Esophagus (tissue), 2 donors: ENCODE data around the gene TSPAN9. TPM values are rescaled to one million over a fixed set of nuclear protein-coding genes. Genes with fewer than 3 reads are reported as not detected.

ENCODE experiments used
- H3K27ac ChIP-seq, 2 donors: one replicate each; pipeline ENCODE4 v1.5.1; 2013; ENCODE audit warnings: low read depth in 2 of 2, mild to moderate bottlenecking in 2 of 2, inconsistent platforms in 1 of 2, low read length in 1 of 2, moderate library complexity in 1 of 2
- H3K27me3 ChIP-seq, 2 donors: one replicate each; pipeline ENCODE4 v1.6.1; 2013; ENCODE audit warnings: low read length in 2 of 2, control low read depth in 1 of 2, mild to moderate bottlenecking in 1 of 2; ENCODE audit not compliant: insufficient read depth in 2 of 2, control insufficient read depth in 1 of 2
- H3K36me3 ChIP-seq, 2 donors: one replicate each; pipeline ENCODE4 v1.6.1; 2013; ENCODE audit warnings: low read length in 1 of 2; ENCODE audit not compliant: control insufficient read depth in 2 of 2, insufficient read depth in 2 of 2
- H3K4me1 ChIP-seq, 2 donors: one replicate each; pipeline ENCODE4 v1.6.1; 2013; ENCODE audit warnings: low read length in 1 of 2; ENCODE audit not compliant: control insufficient read depth in 2 of 2, insufficient read depth in 2 of 2
- H3K4me3 ChIP-seq, 2 donors: one replicate each; pipeline ENCODE4 v1.5.1; 2013; ENCODE audit warnings: low read length in 2 of 2, mild to moderate bottlenecking in 2 of 2, low read depth in 1 of 2, moderate library complexity in 1 of 2
- H3K9me3 ChIP-seq, 2 donors: one replicate each; pipeline ENCODE4 v1.6.1; 2013; ENCODE audit warnings: mild to moderate bottlenecking in 2 of 2, low read depth in 1 of 2, low read length in 1 of 2, moderate library complexity in 1 of 2; ENCODE audit not compliant: control insufficient read depth in 2 of 2, insufficient read depth in 1 of 2
- WGBS, 2 donors: extraction: QIAGEN DNeasy Blood & Tissue Kit; methylation state at CpG; one replicate each; pipeline ENCODE4 v1.1.7; 2013; 5-methylcytosine and 5-hydroxymethylcytosine counted together
- polyA plus RNA-seq, 2 donors: library from polyadenylated mRNA; stranded (reverse); fragments of 200-250 nt; gene quantifications; one replicate each; pipeline ENCODE4 v1.2.3, GENCODE V29; 2013
- donor health status: healthy with polysubstance abuse.
- donor health status: Bipolar disorder and iron deficiency.

Gene TSPAN9
- polyA plus RNA-seq, 2 donors, result 8.2 to 9.2 TPM

- peaks cover 6 to 34% of the 10 kb centered on the region in 2 donors for H3K4me1 ChIP-seq
- WGBS, 2 donors, result 44 to 63% methylated on average over 13 of the region's 13 CpGs
- H3K27ac ChIP-seq, result no peak overlapping the region
- no peak overlapping the region for H3K4me3 ChIP-seq
- H3K9me3 ChIP-seq, result no peaks in the 10 kb centered on the region
- H3K27me3 ChIP-seq, result no peaks in the 10 kb centered on the region
- no peaks in the 10 kb centered on the region for H3K36me3 ChIP-seq
These were observed 235.9 kb downstream of the TSPAN9 start for GRCh38 chr12:3313066-3313465.

DNA sequence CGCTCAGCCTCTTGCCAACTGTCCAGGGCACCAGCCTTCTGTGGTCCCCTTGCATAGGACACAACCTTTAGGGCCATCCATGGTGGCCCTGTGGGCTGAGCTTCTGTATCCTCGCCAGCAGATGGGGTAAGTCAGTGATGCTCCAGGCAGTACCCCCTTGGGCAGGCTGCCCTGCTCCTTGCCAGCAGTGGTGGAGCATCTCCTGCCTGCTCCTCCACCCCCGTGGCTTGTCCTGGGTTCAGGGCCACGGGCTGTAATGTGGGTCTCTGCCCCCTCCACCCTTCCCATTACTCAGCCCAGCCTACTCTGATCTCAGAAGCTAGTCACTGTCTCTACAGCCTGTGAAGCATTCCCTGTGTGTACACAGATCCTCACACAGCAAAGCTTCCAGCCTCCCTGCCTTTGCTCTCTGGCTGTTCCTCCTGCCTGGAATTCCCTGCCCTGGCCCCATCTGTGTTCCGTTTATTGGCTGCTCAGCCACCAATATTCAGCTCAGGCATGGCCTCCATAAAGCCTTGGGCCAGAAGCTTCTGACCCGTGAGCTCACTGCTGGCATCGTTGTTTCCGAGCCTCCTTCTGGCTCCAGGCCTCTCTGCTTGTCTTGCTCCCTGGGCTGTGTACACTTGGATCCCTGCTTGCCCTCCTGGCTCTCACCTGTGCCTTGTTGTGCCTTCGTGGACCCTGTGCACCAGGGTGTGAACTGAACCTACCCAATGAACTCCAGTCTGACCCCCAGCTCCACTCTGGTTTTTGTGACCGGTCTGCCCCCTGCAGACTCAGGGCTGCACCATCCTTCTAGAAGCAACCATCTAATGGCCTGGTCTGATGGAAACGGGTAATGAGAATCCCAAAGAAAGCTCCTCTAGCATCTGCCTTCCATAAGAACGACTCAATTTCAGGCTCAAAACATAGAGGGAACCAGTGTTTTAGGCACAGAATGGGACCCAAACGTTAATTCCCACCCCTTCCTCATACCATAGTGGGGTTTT lies 236.8 kb downstream of the TSPAN9 start:
- no peak overlapping the region for H3K4me3 ChIP-seq
- 51 to 54% methylated on average over 13 of the region's 13 CpGs for WGBS, 2 donors
- H3K4me1 ChIP-seq, result peaks cover 6 to 26% of the 10 kb centered on the region in 2 donors
- H3K27me3 ChIP-seq, result no peaks in the 10 kb centered on the region
- no peak overlapping the region for H3K27ac ChIP-seq
- H3K36me3 ChIP-seq, result no peaks in the 10 kb centered on the region
- H3K9me3 ChIP-seq, result no peaks in the 10 kb centered on the region

DNA sequence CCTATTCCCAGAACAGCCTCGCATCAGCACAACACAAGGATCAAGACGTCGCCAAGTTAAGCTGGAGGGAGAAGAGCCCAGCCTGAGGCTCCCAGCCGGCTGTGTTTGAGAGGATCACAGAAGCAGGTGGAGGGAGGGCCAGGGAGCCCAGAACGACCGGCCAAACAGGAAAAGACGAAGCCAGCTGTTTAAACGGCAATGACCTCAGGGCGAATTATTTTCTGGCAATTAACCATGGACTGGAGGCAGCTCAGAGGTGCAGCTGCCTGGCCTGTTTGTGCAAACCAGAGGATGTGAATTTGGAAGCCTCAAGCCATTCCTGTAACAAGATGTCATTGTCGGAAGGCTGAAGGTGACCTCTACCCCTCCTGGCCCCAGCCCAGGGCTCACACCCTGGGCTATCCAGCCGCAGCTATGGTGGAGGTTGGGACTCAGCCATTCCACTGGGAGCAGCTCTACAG lies 238.1 kb downstream of the TSPAN9 start:
- Histone ChIP-seq H3K27ac (peak overlapping the region in 1 of 2 donors; percentile 15), H3K36me3 (no peaks in the 10 kb centered on the region), H3K4me1 (peaks cover 6 to 26% of the 10 kb centered on the region in 2 donors), H3K9me3 (no peaks in the 10 kb centered on the region), H3K27me3 (no peaks in the 10 kb centered on the region), H3K4me3 (no peak overlapping the region)
- 12 to 19% methylated on average over 11 of the region's 11 CpGs for whole genome bisulfite sequencing, 2 donors

GRCh38 chr12:3316776-3317480 lies 239.7 kb downstream of the TSPAN9 start:
- 93% methylated on average over 12 of the region's 12 CpGs for WGBS, 2 donors

GRCh38 chr12:3317481-3317815 lies 240.3 kb downstream of the TSPAN9 start:
- Histone ChIP-seq H3K4me3 (no peak overlapping the region), H3K27me3 (no peaks in the 10 kb centered on the region)
- WGBS, 2 donors, result 72 to 77% methylated on average over 4 of the region's 4 CpGs

More at GRCh38 chr12:3316776-3317480, 239.7 kb downstream of the TSPAN9 start:
- H3K27me3 ChIP-seq, result no peaks in the 10 kb centered on the region
- peaks cover 6 to 19% of the 10 kb centered on the region in 2 donors for H3K4me1 ChIP-seq
- no peaks in the 10 kb centered on the region for H3K9me3 ChIP-seq
- H3K36me3 ChIP-seq, result no peaks in the 10 kb centered on the region
- no peak overlapping the region for H3K27ac ChIP-seq
- H3K4me3 ChIP-seq, result no peak overlapping the region

DNA sequence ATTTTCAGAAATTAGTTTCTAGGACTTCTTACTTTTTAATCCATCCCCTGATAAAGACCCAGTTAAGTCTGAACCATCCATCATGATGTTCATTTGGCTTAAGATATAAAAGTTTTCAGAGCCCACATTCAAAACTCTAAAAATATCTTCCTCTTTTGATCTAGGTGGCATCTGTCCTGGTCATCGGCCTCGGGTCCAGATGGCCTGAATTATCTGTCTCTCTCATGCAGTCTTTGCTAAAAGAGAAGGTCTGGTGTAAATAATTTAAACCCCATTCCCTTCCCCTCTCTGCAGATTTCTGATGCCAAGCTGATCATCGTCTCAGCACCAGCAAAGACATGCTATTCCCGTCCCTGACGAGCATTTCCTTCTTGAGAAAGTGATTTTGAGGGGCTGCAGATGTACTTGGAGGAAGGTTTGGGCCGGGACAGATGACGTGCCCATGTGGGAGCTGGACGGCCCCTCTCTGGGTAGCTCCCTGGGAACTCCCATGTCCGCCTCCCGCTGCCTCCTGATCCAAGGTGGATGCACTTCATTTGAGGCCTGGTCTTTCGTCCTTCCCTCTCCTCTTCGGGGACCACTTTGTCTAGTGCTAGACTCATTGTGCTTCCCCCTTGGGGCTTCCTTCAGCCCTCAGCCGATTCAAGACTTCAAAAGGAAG lies 240.8 kb downstream of the TSPAN9 start:
- Histone ChIP-seq H3K27ac (no peak overlapping the region), H3K4me1 (peaks cover 3 to 18% of the 10 kb centered on the region in 2 donors), H3K27me3 (no peaks in the 10 kb centered on the region), H3K36me3 (no peaks in the 10 kb centered on the region), H3K4me3 (no peak overlapping the region), H3K9me3 (no peaks in the 10 kb centered on the region)
- WGBS, 2 donors, result 83 to 84% methylated on average over 13 of the region's 13 CpGs

More at GRCh38 chr12:3317481-3317815, 240.3 kb downstream of the TSPAN9 start:
- Histone ChIP-seq H3K4me1 (peaks cover 3 to 19% of the 10 kb centered on the region in 2 donors), H3K36me3 (no peaks in the 10 kb centered on the region), H3K9me3 (no peaks in the 10 kb centered on the region), H3K27ac (no peak overlapping the region)

- Histone ChIP-seq H3K9me3 (no peaks in the 10 kb centered on the region), H3K27me3 (peaks cover 0 to 4% of the 10 kb centered on the region in 2 donors), H3K27ac (no peak overlapping the region), H3K4me1 (peaks cover 0 to 7% of the 10 kb centered on the region in 2 donors), H3K36me3 (no peaks in the 10 kb centered on the region), H3K4me3 (no peak overlapping the region)
- 78 to 85% methylated on average over 17 of the region's 17 CpGs for WGBS, 2 donors
These were observed 242.7 kb downstream of the TSPAN9 start for GRCh38 chr12:3319723-3320492.

- H3K27ac ChIP-seq, result no peak overlapping the region
- H3K4me1 ChIP-seq, result no peaks in the 10 kb centered on the region
- WGBS, 2 donors, result 75 to 86% methylated on average over 17 of the region's 17 CpGs
- H3K9me3 ChIP-seq, result no peaks in the 10 kb centered on the region
- H3K4me3 ChIP-seq, result no peak overlapping the region
- no peaks in the 10 kb centered on the region for H3K36me3 ChIP-seq
- peaks cover 0 to 4% of the 10 kb centered on the region in 2 donors for H3K27me3 ChIP-seq
These were observed 243.8 kb downstream of the TSPAN9 start for GRCh38 chr12:3320881-3321509.
